Keratinocyte (primary cell): ENCODE results near the gene NEGR1. TPM values are rescaled to one million over a fixed set of nuclear protein-coding genes. Genes with fewer than 3 reads are reported as not detected.

Experiments
- DNase-seq: peaks from one replicate; pipeline ENCODE4 v3.0.0-alpha.2; 2011; ENCODE audit warnings: low read depth, missing footprints, low spot score
- FAIRE-seq: peaks from 2 replicates; lab custom pipeline; 2011; peaks lifted over from hg19 to GRCh38; lab: Jason Lieb, UNC
- H2AFZ ChIP-seq: 2 replicates; pipeline ENCODE4 v1.6.0; 2012; ENCODE audit warnings: low read length, control low read depth, inconsistent platforms; ENCODE audit not compliant: control insufficient read depth
- H3K27ac ChIP-seq: 2 replicates; pipeline ENCODE4 v1.5.1; 2011; ENCODE audit warnings: low read length; ENCODE audit not compliant: control insufficient read depth, insufficient read depth
- H3K27me3 ChIP-seq: 3 replicates; pipeline ENCODE4 v1.6.0; 2011; ENCODE audit warnings: low read length; ENCODE audit not compliant: control insufficient read depth, insufficient read depth; ENCODE audit errors: extremely low read depth
- H3K36me3 ChIP-seq, 2 experiments: 2 replicates in 1 of 2; 3 replicates in 1 of 2; pipeline ENCODE4 v1.5.1; 2011; ENCODE audit warnings: low read length in 2 of 2, mild to moderate bottlenecking in 1 of 2; ENCODE audit not compliant: control insufficient read depth in 2 of 2, insufficient read depth in 2 of 2; ENCODE audit errors: extremely low read depth in 1 of 2
- H3K4me1 ChIP-seq: 3 replicates; pipeline ENCODE4 v1.5.1; 2011; ENCODE audit warnings: low read length; ENCODE audit not compliant: control insufficient read depth, insufficient read depth; ENCODE audit errors: extremely low read depth
- H3K4me2 ChIP-seq: 3 replicates; pipeline ENCODE4 v1.6.0; 2011; ENCODE audit warnings: low read depth, low read length; ENCODE audit not compliant: control insufficient read depth, insufficient read depth; ENCODE audit errors: extremely low read depth
- H3K4me3 ChIP-seq, 3 experiments: fragments of 200-600 bp in 1 of 3; sonication (generic) in 1 of 3; 2 replicates in 2 of 3; 3 replicates in 1 of 3; pipeline ENCODE4 v1.5.1; 2011 to 2016; ENCODE audit warnings: low read length in 3 of 3, mild to moderate bottlenecking in 3 of 3, control low read depth in 2 of 3, inconsistent platforms in 1 of 3, low read depth in 1 of 3, mixed read lengths in 1 of 3, mixed run types in 1 of 3, moderate library complexity in 1 of 3; ENCODE audit not compliant: control insufficient read depth in 2 of 3, insufficient read depth in 2 of 3; ENCODE audit errors: extremely low read depth in 1 of 3
- H3K79me2 ChIP-seq: 2 replicates; pipeline ENCODE4 v1.6.0; 2012; ENCODE audit warnings: low read length; ENCODE audit not compliant: control insufficient read depth, insufficient read depth
- H3K9ac ChIP-seq: 3 replicates; pipeline ENCODE4 v1.6.0; 2011; ENCODE audit warnings: low read length; ENCODE audit not compliant: control insufficient read depth, insufficient read depth; ENCODE audit errors: extremely low read depth
- H3K9me1 ChIP-seq: 3 replicates; pipeline ENCODE4 v1.6.0; 2011; ENCODE audit warnings: low read length; ENCODE audit not compliant: control insufficient read depth, insufficient read depth; ENCODE audit errors: extremely low read depth
- H3K9me3 ChIP-seq: 2 replicates; pipeline ENCODE4 v1.5.1; 2012; ENCODE audit warnings: low read depth, low read length; ENCODE audit not compliant: control insufficient read depth
- H4K20me1 ChIP-seq: 3 replicates; pipeline ENCODE4 v1.6.0; 2011; ENCODE audit warnings: low read length; ENCODE audit not compliant: control insufficient read depth, insufficient read depth; ENCODE audit errors: extremely low read depth
- EZH2 ChIP-seq: IDR thresholded peaks from one replicate; pipeline ENCODE4 v1.6.1; 2012; ENCODE audit warnings: inconsistent platforms, mild to moderate bottlenecking, low read length, moderate library complexity
- dilution Hi-C: fragments of 300-500 bp; cut with MboI; formaldehyde crosslinking; loops from one replicate; pipeline ENCODE4 v1.7.0; 2020; ENCODE audit warnings: low sequenced_read_pairs; ENCODE audit not compliant: extremely low pct_ligation_motif_present
- polyA plus RNA-seq, 5 experiments: library from polyadenylated mRNA; depleted of rRNA in 3 of 5; stranded (reverse) in 3 of 5; stranded (forward) in 1 of 5; unstranded in 1 of 5; fragments of >200 nt; gene quantifications; 1 replicate in 1 of 5; 2 replicates in 3 of 5; 3 replicates in 1 of 5; pipeline versions ENCODE4 v1.2.1 to v1.2.3, GENCODE V29; 2011 to 2012; ENCODE audit warnings: missing spikeins in 2 of 5, low read depth in 1 of 5, low replicate concordance in 1 of 5
- small RNA-seq, 3 experiments: library from RNA; depleted of rRNA; stranded (forward); fragments of <200 nt; gene quantifications; one replicate each; pipeline ENCODE3, GENCODE V24; 2012; ENCODE audit warnings: low read depth in 3 of 3, low replicate concordance in 1 of 3; ENCODE audit not compliant: insufficient read length in 3 of 3
- TF ChIP-seq, protein P1 (sequence below), 3 experiments: IDR thresholded peaks in 1 of 3; conservative IDR thresholded peaks in 1 of 3; optimal IDR thresholded peaks in 1 of 3; 2 replicates in 2 of 3; 3 replicates in 1 of 3; pipeline versions ENCODE3 to v1.5.1; 2011; ENCODE audit warnings: low read length in 3 of 3, mild to moderate bottlenecking in 3 of 3, moderate library complexity in 2 of 3, control low read depth in 1 of 3, inconsistent platforms in 1 of 3; ENCODE audit not compliant: insufficient read depth in 2 of 3; ENCODE audit errors: extremely low read depth in 1 of 3

The NEGR1 gene
- polyA plus RNA-seq, 1 donor (not counting 4 experiments of a cell fraction or from before 2014, with no cell fraction given) = 1.6 TPM

DNA sequence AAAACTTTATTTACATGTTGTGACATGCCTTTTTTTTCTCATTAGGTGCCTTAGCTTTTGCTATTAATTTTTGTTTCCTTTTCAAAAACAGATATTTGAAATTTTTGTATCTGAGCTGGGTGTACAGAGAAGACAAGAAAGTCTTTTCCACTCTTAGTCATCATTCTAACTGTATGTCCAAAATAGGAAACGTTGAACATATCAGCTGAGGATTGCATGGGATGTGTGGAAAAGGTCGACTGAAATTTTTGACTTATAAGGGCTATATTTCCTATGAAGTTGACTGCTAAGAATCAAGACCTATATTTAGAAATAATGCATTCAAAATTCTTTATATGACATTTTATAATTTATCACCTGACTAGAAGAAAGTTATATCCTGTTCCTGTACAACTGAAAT lies 931.5 kb downstream of the NEGR1 start:
- no peak overlapping the region for H3K4me2 ChIP-seq

DNA sequence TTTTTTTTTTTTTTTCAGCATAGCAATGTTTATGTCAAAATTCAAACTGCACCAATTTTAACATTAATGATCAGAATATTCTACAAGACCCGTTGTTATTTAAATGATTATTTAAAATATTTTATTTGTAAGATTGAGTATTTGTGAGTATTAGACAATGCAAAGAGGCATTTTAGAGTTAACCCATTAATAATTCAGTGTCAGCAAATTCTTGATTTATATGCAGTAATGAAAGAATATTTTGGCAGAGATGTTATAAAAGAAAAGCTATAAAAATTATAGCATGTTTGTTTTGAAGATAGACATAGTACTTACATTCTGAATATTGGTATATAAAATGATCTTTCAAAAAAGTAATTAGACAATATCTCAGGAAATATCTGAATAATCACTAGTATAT lies 932.0 kb downstream of the NEGR1 start:
- no peaks in the 10 kb centered on the region for H4K20me1 ChIP-seq
- FAIRE-seq (no peak), DNase-seq (no peak)
- no peaks in the 10 kb centered on the region for H3K9me1 ChIP-seq
- no peak overlapping the region for H3K27ac ChIP-seq
- TF ChIP-seq EZH2 = no peak
- TF ChIP-seq, protein P1, sequence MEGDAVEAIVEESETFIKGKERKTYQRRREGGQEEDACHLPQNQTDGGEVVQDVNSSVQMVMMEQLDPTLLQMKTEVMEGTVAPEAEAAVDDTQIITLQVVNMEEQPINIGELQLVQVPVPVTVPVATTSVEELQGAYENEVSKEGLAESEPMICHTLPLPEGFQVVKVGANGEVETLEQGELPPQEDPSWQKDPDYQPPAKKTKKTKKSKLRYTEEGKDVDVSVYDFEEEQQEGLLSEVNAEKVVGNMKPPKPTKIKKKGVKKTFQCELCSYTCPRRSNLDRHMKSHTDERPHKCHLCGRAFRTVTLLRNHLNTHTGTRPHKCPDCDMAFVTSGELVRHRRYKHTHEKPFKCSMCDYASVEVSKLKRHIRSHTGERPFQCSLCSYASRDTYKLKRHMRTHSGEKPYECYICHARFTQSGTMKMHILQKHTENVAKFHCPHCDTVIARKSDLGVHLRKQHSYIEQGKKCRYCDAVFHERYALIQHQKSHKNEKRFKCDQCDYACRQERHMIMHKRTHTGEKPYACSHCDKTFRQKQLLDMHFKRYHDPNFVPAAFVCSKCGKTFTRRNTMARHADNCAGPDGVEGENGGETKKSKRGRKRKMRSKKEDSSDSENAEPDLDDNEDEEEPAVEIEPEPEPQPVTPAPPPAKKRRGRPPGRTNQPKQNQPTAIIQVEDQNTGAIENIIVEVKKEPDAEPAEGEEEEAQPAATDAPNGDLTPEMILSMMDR (optimal IDR thresholded peaks at IDR 0.05 in 1 of 3, IDR thresholded peaks at IDR 0.05 in 1 of 3, conservative IDR thresholded peaks at IDR 0.05 in 1 of 3; ENCODE audit: extremely low read depth in 1 of 3, insufficient read depth in 2 of 3, low read length in 3 of 3) = no peak
- H3K79me2 ChIP-seq = no peaks in the 10 kb centered on the region
- dilution Hi-C loops = no loop called here
- H3K4me2 ChIP-seq = no peak overlapping the region
- H3K4me3 ChIP-seq = no peak overlapping the region
- H3K9me3 ChIP-seq = no peaks in the 10 kb centered on the region
- H3K27me3 ChIP-seq = no peaks in the 10 kb centered on the region
- no peak overlapping the region for H2AFZ ChIP-seq
- no peaks in the 10 kb centered on the region for H3K4me1 ChIP-seq
- no peak overlapping the region for H3K9ac ChIP-seq
- no peaks in the 10 kb centered on the region for H3K36me3 ChIP-seq

More for the DNA sequence above, 931.5 kb downstream of the NEGR1 start:
- TF ChIP-seq EZH2 = no peak
- TF ChIP-seq, protein P1 (optimal IDR thresholded peaks at IDR 0.05 in 1 of 3, IDR thresholded peaks at IDR 0.05 in 1 of 3, conservative IDR thresholded peaks at IDR 0.05 in 1 of 3; ENCODE audit: extremely low read depth in 1 of 3, insufficient read depth in 2 of 3, low read length in 3 of 3) = no peak
- H3K9me3 ChIP-seq = no peaks in the 10 kb centered on the region
- dilution Hi-C loops = no loop called here
- H3K4me1 ChIP-seq = no peaks in the 10 kb centered on the region
- H3K36me3 ChIP-seq = no peaks in the 10 kb centered on the region
- no peak overlapping the region for H3K4me3 ChIP-seq
- no peak overlapping the region for H2AFZ ChIP-seq
- H4K20me1 ChIP-seq = no peaks in the 10 kb centered on the region
- FAIRE-seq = no peak
- H3K27me3 ChIP-seq = no peaks in the 10 kb centered on the region
- no peaks in the 10 kb centered on the region for H3K9me1 ChIP-seq
- H3K9ac ChIP-seq = no peak overlapping the region
- no peaks in the 10 kb centered on the region for H3K79me2 ChIP-seq
- H3K27ac ChIP-seq = no peak overlapping the region
- DNase-seq = no peak

Small RNA genes lying within 50 kb of the gene (small RNA-seq; reads per million reads assigned to genes)
- gene AL358453.1 (0 reads per million in 3 experiments), gene AL359821.1 (0 reads per million in 3 experiments)
